ENCODE measurements around the gene DRC3. TPM values are rescaled to one million over a fixed set of nuclear protein-coding genes. Genes with fewer than 3 reads are reported as not detected.

The DRC3 gene
- total RNA-seq, 1 experiment from 2014 or later = 0.68 TPM

- Histone ChIP-seq H3K27ac (ENCODE audit: insufficient read length, low read depth, low read length) (no peak overlapping the region), H4K91ac (ENCODE audit: insufficient read length, low read depth, low read length) (no peak overlapping the region), H3K4ac (ENCODE audit: low read depth, low read length) (no peak overlapping the region), H3K79me1 (ENCODE audit: insufficient read depth, low read depth, low read length, poor library complexity, severe bottlenecking) (no peaks in the 10 kb centered on the region), H3K79me2 (ENCODE audit: insufficient read depth, low read length) (no peaks in the 10 kb centered on the region), H3T11ph (ENCODE audit: low read length) (no peak overlapping the region), H3K4me2 (ENCODE audit: insufficient read depth, insufficient read length, low read length) (no peak overlapping the region), H4K8ac (replicated peaks; ENCODE audit: insufficient read length, low read depth, low read length) (no peak overlapping the region), H2BK120ac (ENCODE audit: low read depth, low read length, poor library complexity, severe bottlenecking) (no peak overlapping the region), H3K27me3 (ENCODE audit: insufficient read depth, low read length) (no peaks in the 10 kb centered on the region), H2BK12ac (ENCODE audit: insufficient read length, low read depth, low read length) (no peak overlapping the region), H2BK5ac (ENCODE audit: insufficient read length, low read length) (no peak overlapping the region), H3K23ac (ENCODE audit: insufficient read length, low read depth, low read length) (no peak overlapping the region), H3K4me1 (ENCODE audit: insufficient read depth, low read length) (no peaks in the 10 kb centered on the region), H2BK20ac (ENCODE audit: low read depth, low read length, poor library complexity, severe bottlenecking) (no peak overlapping the region), H3K23me2 (ENCODE audit: insufficient read length, low read depth, low read length, poor library complexity, severe bottlenecking) (no peaks in the 10 kb centered on the region), H4K5ac (ENCODE audit: insufficient read length, low read depth, low read length) (no peak overlapping the region), H2AK5ac (ENCODE audit: insufficient read length, low read length) (no peak overlapping the region), H2AFZ (ENCODE audit: low read length) (no peak overlapping the region), H3K14ac (ENCODE audit: insufficient read depth, low read length) (no peak overlapping the region), H4K20me1 (ENCODE audit: control insufficient read depth, insufficient read depth, insufficient read length) (no peaks in the 10 kb centered on the region), H3K18ac (ENCODE audit: insufficient read length, low read depth, low read length) (no peak overlapping the region), H2BK15ac (ENCODE audit: low read depth, low read length) (no peak overlapping the region), H3K56ac (ENCODE audit: insufficient read length, low read depth, low read length) (no peak overlapping the region), H3K9me3 (ENCODE audit: control insufficient read depth, low read depth, low read length) (no peaks in the 10 kb centered on the region), H3K9ac (ENCODE audit: extremely low read depth, insufficient read length, low read length) (no peak overlapping the region)
- TF ChIP-seq CTCF (conservative IDR thresholded peaks at IDR 0.05) = no peak
- Mint-ChIP-seq H3K27me3 (ENCODE audit: low read depth) (peaks cover 10% of the 10 kb centered on the region), H3K4me3 (no peak overlapping the region), H3K4me1 (peaks cover 5 to 17% of the 10 kb centered on the region in 2 experiments), H3K27ac (no peak overlapping the region), H3K9me3 (no peaks in the 10 kb centered on the region), H3K36me3 (ENCODE audit: insufficient read depth in 1 of 3, low read depth in 3 of 3) (no peaks in the 10 kb centered on the region)
- no CpG with 5 or more reads among the region's 2 CpGs for WGBS (ENCODE audit: extremely low coverage, insufficient read length, low lambda C conversion rate)
- no peak for DNase-seq
Measured at GRCh38 chr17:18002171-18002570, 29.5 kb downstream of the DRC3 start.
